H1 (cell line): ENCODE measurements around the gene C11orf98. TPM values are rescaled to one million over a fixed set of nuclear protein-coding genes. Genes with fewer than 3 reads are reported as not detected.

Experiments used
- CTCF ChIA-PET: fragments of 300-600 bp; sonication (Branson Sonifier 250); formaldehyde crosslinking; loops from one replicate; lab custom pipeline; 2021; ENCODE audit not compliant: partially characterized antibody; lab: Charles Lee
- POLR2A ChIA-PET: fragments of 300-600 bp; sonication (Branson Sonifier 250); formaldehyde crosslinking; loops from one replicate; lab custom pipeline; 2021; ENCODE audit warnings: inconsistent platforms; ENCODE audit not compliant: partially characterized antibody; lab: Charles Lee
- DNase-seq, 2 experiments: peaks; one replicate each; pipeline versions ENCODE4 v3.0.0 to v3.0.0-alpha.2; 2010 to 2022; ENCODE audit warnings: low spot score in 2 of 2, low read depth in 1 of 2, mixed read lengths in 1 of 2
- FAIRE-seq: peaks from 2 replicates; lab custom pipeline; 2011; peaks lifted over from hg19 to GRCh38; lab: Jason Lieb, UNC
- H2AFZ ChIP-seq: 2 replicates; pipeline ENCODE4 v1.8.1; 2012; ENCODE audit warnings: low read length, inconsistent platforms
- H2AK5ac ChIP-seq: 2 replicates; pipeline ENCODE4 v1.6.1; 2013; ENCODE audit warnings: low read depth, low read length
- H2BK120ac ChIP-seq: replicated peaks from 2 replicates; pipeline ENCODE3; 2013; ENCODE audit warnings: low read depth, low read length, inconsistent platforms
- H2BK12ac ChIP-seq: 2 replicates; pipeline ENCODE4 v1.6.1; 2013; ENCODE audit warnings: low read depth, low read length
- H2BK15ac ChIP-seq: 2 replicates; pipeline ENCODE4 v1.6.1; 2013; ENCODE audit warnings: low read length
- H2BK20ac ChIP-seq: 2 replicates; pipeline ENCODE4 v1.6.1; 2013; ENCODE audit warnings: low read length
- H2BK5ac ChIP-seq: 2 replicates; pipeline ENCODE4 v1.6.1; 2013; ENCODE audit warnings: low read depth, low read length
- H3K14ac ChIP-seq: 2 replicates; pipeline ENCODE4 v1.6.1; 2013; ENCODE audit warnings: inconsistent platforms; ENCODE audit not compliant: insufficient read length
- H3K18ac ChIP-seq: 2 replicates; pipeline ENCODE4 v1.6.1; 2013; ENCODE audit warnings: low read length; ENCODE audit errors: extremely low read depth
- H3K23ac ChIP-seq: 2 replicates; pipeline ENCODE4 v1.6.1; 2013; ENCODE audit warnings: inconsistent platforms; ENCODE audit not compliant: insufficient read length
- H3K23me2 ChIP-seq: 2 replicates; pipeline ENCODE4 v1.6.1; 2013; ENCODE audit warnings: low read depth, low read length
- H3K27ac ChIP-seq: 2 replicates; pipeline ENCODE4 v1.6.1; 2011; ENCODE audit warnings: low read depth, low read length, inconsistent platforms
- H3K27me3 ChIP-seq, 4 experiments: replicated peaks in 1 of 4; 1 replicate in 1 of 4; 2 replicates in 3 of 4; pipeline versions ENCODE4 v1.6.1 to v1.8.1; 2011 to 2013; ENCODE audit warnings: low read length in 3 of 4, mild to moderate bottlenecking in 3 of 4, inconsistent platforms in 2 of 4, mixed read lengths in 2 of 4, moderate library complexity in 1 of 4; ENCODE audit not compliant: control insufficient read depth in 3 of 4, insufficient read depth in 3 of 4; ENCODE audit errors: extremely low read depth in 1 of 4
- H3K36me3 ChIP-seq, 4 experiments: 2 replicates each; pipeline versions ENCODE4 v1.6.1 to v1.8.1; 2011 to 2013; ENCODE audit warnings: mild to moderate bottlenecking in 4 of 4, low read length in 3 of 4, moderate library complexity in 2 of 4, control low read depth in 1 of 4, inconsistent platforms in 1 of 4; ENCODE audit not compliant: insufficient read depth in 4 of 4, control insufficient read depth in 2 of 4
- H3K4ac ChIP-seq: replicated peaks from 2 replicates; pipeline ENCODE3; 2013; ENCODE audit warnings: low read length, low read depth, mixed read lengths, inconsistent platforms; ENCODE audit not compliant: insufficient read length
- H3K4me1 ChIP-seq, 4 experiments: replicated peaks in 1 of 4; 1 replicate in 1 of 4; 2 replicates in 3 of 4; pipeline versions ENCODE4 v1.6.1 to v1.8.1; 2011 to 2013; ENCODE audit warnings: low read length in 3 of 4, inconsistent platforms in 2 of 4, mixed read lengths in 1 of 4; ENCODE audit not compliant: insufficient read depth in 4 of 4, control insufficient read depth in 3 of 4
- H3K4me2 ChIP-seq, 2 experiments: 2 replicates each; pipeline versions ENCODE4 v1.6.1 to v1.8.1; 2011 to 2013; ENCODE audit warnings: low read depth in 2 of 2, low read length in 2 of 2, control low read depth in 1 of 2, inconsistent platforms in 1 of 2, mild to moderate bottlenecking in 1 of 2; ENCODE audit not compliant: insufficient read depth in 1 of 2
- H3K4me3 ChIP-seq, 4 experiments: fragments of 200-600, 300-600 bp in 1 of 4; sonication (generic), shearing (Covaris generic), sonication (Bioruptor Twin) in 1 of 4; 2 replicates each; pipeline versions ENCODE4 v1.5.1 to v1.8.1; 2011 to 2016; ENCODE audit warnings: low read length in 4 of 4, low read depth in 3 of 4, control low read depth in 2 of 4, inconsistent platforms in 2 of 4, mild to moderate bottlenecking in 2 of 4, mixed read lengths in 1 of 4, moderate library complexity in 1 of 4; ENCODE audit not compliant: insufficient read depth in 2 of 4; ENCODE audit errors: extremely low read depth in 1 of 4
- H3K56ac ChIP-seq: replicated peaks from 2 replicates; pipeline ENCODE3; 2013; ENCODE audit warnings: low read depth, mild to moderate bottlenecking, mixed read lengths, low read length, inconsistent platforms; ENCODE audit not compliant: insufficient read length
- H3K79me1 ChIP-seq: 2 replicates; pipeline ENCODE4 v1.6.1; 2013; ENCODE audit warnings: low read depth, low read length, control low read depth
- H3K79me2 ChIP-seq, 2 experiments: 2 replicates each; pipeline versions ENCODE4 v1.6.1 to v1.8.1; 2012 to 2013; ENCODE audit warnings: low read length in 2 of 2, mild to moderate bottlenecking in 2 of 2, inconsistent platforms in 1 of 2; ENCODE audit not compliant: insufficient read depth in 2 of 2, control insufficient read depth in 1 of 2
- H3K9ac ChIP-seq, 4 experiments: replicated peaks in 1 of 4; 1 replicate in 1 of 4; 2 replicates in 3 of 4; pipeline versions ENCODE4 v1.6.1 to v1.8.1; 2011 to 2013; ENCODE audit warnings: low read depth in 3 of 4, low read length in 3 of 4, control low read depth in 2 of 4, mild to moderate bottlenecking in 2 of 4, moderate library complexity in 2 of 4, inconsistent platforms in 1 of 4; ENCODE audit errors: extremely low read depth in 1 of 4
- H3K9me3 ChIP-seq, 2 experiments: 2 replicates each; pipeline versions ENCODE4 v1.6.1 to v1.8.1; 2012 to 2013; ENCODE audit warnings: mild to moderate bottlenecking in 2 of 2, moderate library complexity in 2 of 2, control low read depth in 1 of 2, inconsistent platforms in 1 of 2, low read depth in 1 of 2, low read length in 1 of 2, mixed read lengths in 1 of 2; ENCODE audit not compliant: insufficient read depth in 2 of 2
- H4K20me1 ChIP-seq, 2 experiments: replicated peaks in 1 of 2; 2 replicates each; pipeline versions ENCODE3 to v1.8.1; 2011 to 2013; ENCODE audit warnings: inconsistent platforms in 2 of 2, low read length in 2 of 2, mild to moderate bottlenecking in 1 of 2; ENCODE audit not compliant: insufficient read depth in 2 of 2, control insufficient read depth in 1 of 2
- H4K5ac ChIP-seq: 2 replicates; pipeline ENCODE4 v1.6.1; 2013; ENCODE audit warnings: low read length, low read depth, mixed read lengths, inconsistent platforms; ENCODE audit not compliant: insufficient read length
- H4K8ac ChIP-seq: 2 replicates; pipeline ENCODE4 v1.8.0; 2013; ENCODE audit warnings: mild to moderate bottlenecking, moderate library complexity, low read length, inconsistent platforms; ENCODE audit not compliant: insufficient read depth; ENCODE audit errors: extremely low read depth
- H4K91ac ChIP-seq: replicated peaks from 2 replicates; pipeline ENCODE3; 2013; ENCODE audit warnings: low read length, mixed read lengths, inconsistent platforms; ENCODE audit not compliant: insufficient read length
- BRCA1 ChIP-seq: IDR thresholded peaks from 2 replicates; pipeline ENCODE4 v1.6.1; 2012; ENCODE audit warnings: low read depth, low read length, improper control_type of control experiment
- CBX5 ChIP-seq: fragments of 300-800, 300-1000 bp; sonication (generic); IDR thresholded peaks from 2 replicates; pipeline ENCODE4 v1.7.1; 2016; ENCODE audit warnings: antibody characterized with exemption, low read length, low read depth
- CBX8 ChIP-seq: fragments of 300-800, 300-1000 bp; sonication (generic); IDR thresholded peaks from 2 replicates; pipeline ENCODE4 v1.7.1; 2016; ENCODE audit warnings: low read depth, low read length, borderline replicate concordance
- CREB1 ChIP-seq: IDR thresholded peaks from 2 replicates; pipeline ENCODE4 v1.6.1; 2012; ENCODE audit warnings: inconsistent platforms
- EP300 ChIP-seq, 2 experiments: IDR thresholded peaks; 1 replicate in 1 of 2; 2 replicates in 1 of 2; pipeline ENCODE4 v1.6.1; 2011 to 2012; ENCODE audit warnings: low read depth in 2 of 2, low read length in 2 of 2, mild to moderate bottlenecking in 2 of 2, borderline replicate concordance in 1 of 2, inconsistent platforms in 1 of 2, moderate library complexity in 1 of 2
- JUND ChIP-seq: IDR thresholded peaks from 2 replicates; pipeline ENCODE4 v1.6.1; 2011; ENCODE audit warnings: mild to moderate bottlenecking, improper control_type of control experiment, low read length
- POLR2AphosphoS5 ChIP-seq: IDR thresholded peaks from 2 replicates; pipeline ENCODE4 v1.6.1; 2011; ENCODE audit warnings: low read depth, low read length
- RNF2 ChIP-seq: fragments of 200-900, 300-1000 bp; sonication (generic); IDR thresholded peaks from 2 replicates; pipeline ENCODE4 v1.7.1; 2016; ENCODE audit warnings: borderline replicate concordance, low read depth, mild to moderate bottlenecking, antibody characterized with exemption, low read length; ENCODE audit not compliant: poor library complexity, severe bottlenecking; ENCODE audit errors: missing control alignments
- YY1 ChIP-seq: IDR thresholded peaks from 2 replicates; pipeline ENCODE4 v1.6.1; 2011; ENCODE audit warnings: low read depth, mild to moderate bottlenecking, low read length
- WGBS, 2 experiments: shearing (Covaris generic) in 1 of 2; methylation state at CpG; one replicate each; pipeline versions ENCODE4 v1.1.6 to v1.1.7; 2013 to 2015; ENCODE audit warnings: low lambda C conversion rate in 2 of 2, mixed read lengths in 2 of 2, inconsistent platforms in 1 of 2, low coverage in 1 of 2, missing lambda C conversion rate in 1 of 2; ENCODE audit not compliant: insufficient replicate concordance in 2 of 2, insufficient coverage in 1 of 2, insufficient read length in 1 of 2; ENCODE audit errors: extremely low coverage in 1 of 2, missing lambda C conversion rate in 1 of 2; 5-methylcytosine and 5-hydroxymethylcytosine counted together
- polyA plus RNA-seq, 7 experiments: library from polyadenylated mRNA; depleted of rRNA in 3 of 7; stranded (reverse) in 5 of 7; unstranded in 2 of 7; fragments of >200 nt in 5 of 7; fragments of 200-250 nt in 2 of 7; gene quantifications; 1 replicate in 5 of 7; 2 replicates in 1 of 7; 4 replicates in 1 of 7; pipeline versions ENCODE4 v1.2.1 to v1.2.3, GENCODE V29; 2011 to 2013; ENCODE audit warnings: missing spikeins in 2 of 7, mixed read lengths in 2 of 7
- total RNA-seq: library from RNA; stranded (reverse); fragmentation: NEBNext Ultra II Directional; extraction: Animal tissue kit (Norgen Biotek cat#: 25700); gene quantifications from 2 replicates; pipeline ENCODE4 v1.2.1, GENCODE V29; 2021

C11orf98 gene
- total and polyA plus RNA-seq, 2 of the 8 experiments (the other 6 are each of a cell fraction or from before 2014, with no cell fraction given), result 68.0 to 171 TPM

DNA sequence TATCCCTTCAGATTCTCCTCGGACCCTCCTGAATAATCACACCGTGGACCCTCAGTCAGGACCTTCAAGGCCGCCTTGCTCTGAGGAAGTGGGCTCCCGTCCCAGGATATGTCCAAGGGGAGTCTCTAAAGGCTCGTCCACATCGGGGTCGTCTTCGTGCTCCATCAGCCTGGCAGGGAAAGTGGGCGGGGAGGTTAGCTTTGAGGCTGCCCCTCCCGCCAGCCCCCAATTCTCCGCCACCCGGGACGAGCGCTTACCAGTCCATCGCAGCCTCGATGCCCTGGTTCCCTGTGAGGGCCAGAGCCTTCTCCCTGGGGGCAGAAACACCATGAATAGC is 13.4 kb upstream of the C11orf98 start:
- Histone ChIP-seq H3K56ac (peak overlapping the region; percentile 40), H2AK5ac (no peak overlapping the region), H3K4me3 (peak overlapping the region; percentile 78 to 98 (median 88)), H4K91ac (no peak overlapping the region), H4K5ac (no peak overlapping the region), H2BK20ac (no peak overlapping the region), H3K4me2 (peak overlapping the region; percentile 74 to 86), H4K8ac (peak overlapping the region; percentile 74; the same call in 1 of the 2 replicates), H3K4ac (no peak overlapping the region), H3K27ac (peak overlapping the region; percentile 68), H3K18ac (peak overlapping the region; percentile 75; the same call in 1 of the 2 replicates), H2BK12ac (no peak overlapping the region), H2BK15ac (no peak overlapping the region), H3K9ac (peak overlapping the region; percentile 55 to 90 (median 88)), H3K23me2 (peaks cover 3% of the 10 kb centered on the region; the same call in 1 of the 2 replicates), H3K23ac (no peak overlapping the region), H3K4me1 (peaks cover 2 to 8% (median 4%) of the 10 kb centered on the region in 4 experiments; a peak in 4 of 7 replicates), H3K27me3 (no peaks in the 10 kb centered on the region), H2AFZ (no peak overlapping the region), H3K14ac (no peak overlapping the region), H2BK120ac (no peak overlapping the region), H3K79me1 (peaks cover 2% of the 10 kb centered on the region), H3K9me3 (no peaks in the 10 kb centered on the region), H3K79me2 (peaks cover 0 to 19% of the 10 kb centered on the region in 2 experiments; a peak in 2 of 4 replicates), H2BK5ac (peak overlapping the region; percentile 91), H4K20me1 (peaks cover 0 to 1% of the 10 kb centered on the region in 2 experiments), H3K36me3 (peaks cover 5 to 22% (median 9%) of the 10 kb centered on the region in 4 experiments; a peak in 5 of 8 replicates)
- DNase-seq (no peak), FAIRE-seq (no peak)
- ChIA-PET POLR2A (interaction anchor here (0.6 to 61.4 kb wide), 5 partner anchors 13 to 123 kb away, joined by 3 to 2041 read pairs (median 4); partner anchors contain the start of genes BSCL2, C11orf98, CSKMT and GANAB), CTCF (interaction anchor here (8.2 kb wide), 1 partner anchor 16 kb away, joined by 114 read pairs; the partner anchor contains the start of gene LRRN4CL)
- 12% methylated on average over 9 of the region's 16 CpGs; no CpG with 5 or more reads in 1 of the 2 experiments for WGBS, 2 experiments
- TF ChIP-seq RNF2, result no peak
- TF ChIP-seq EP300 (IDR thresholded peaks at IDR 0.05; ENCODE audit: borderline replicate concordance in 1 of 2, low read depth in 2 of 2, low read length in 2 of 2), result no peak
- TF ChIP-seq POLR2AphosphoS5, result no peak
- no peak for TF ChIP-seq YY1
- TF ChIP-seq CBX5, result no peak
- TF ChIP-seq CBX8, result no peak
- no peak for TF ChIP-seq JUND
- no peak for TF ChIP-seq CREB1
- no peak for TF ChIP-seq BRCA1
